Measurements from ENCODE around the gene HK1.
"Not testable (repeated sequence)": the region's sequence is repeated elsewhere in the genome, so short reads cannot be mapped to it uniquely, and the experiment has no call there.

HK1 gene

DNA sequence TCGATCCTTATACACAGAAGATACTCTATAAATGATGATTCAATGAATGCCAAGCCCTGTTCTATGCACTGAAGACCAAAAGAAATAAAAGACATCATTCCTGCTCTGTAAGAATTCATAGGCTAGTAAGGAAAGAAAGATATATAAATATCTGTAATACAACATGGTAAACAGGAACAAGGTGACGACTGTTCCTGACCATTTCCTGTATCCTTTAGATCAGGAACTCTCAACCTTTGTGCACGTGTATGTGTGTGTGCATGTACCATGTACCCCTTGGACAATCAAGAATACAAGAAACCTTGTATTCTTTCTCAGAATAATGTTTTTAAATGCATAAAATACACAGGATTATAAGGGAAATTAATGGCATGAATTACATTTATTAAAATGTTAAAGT, 7.3 kb upstream of the HK1 start:
- TF ChIP-seq, protein P1, sequence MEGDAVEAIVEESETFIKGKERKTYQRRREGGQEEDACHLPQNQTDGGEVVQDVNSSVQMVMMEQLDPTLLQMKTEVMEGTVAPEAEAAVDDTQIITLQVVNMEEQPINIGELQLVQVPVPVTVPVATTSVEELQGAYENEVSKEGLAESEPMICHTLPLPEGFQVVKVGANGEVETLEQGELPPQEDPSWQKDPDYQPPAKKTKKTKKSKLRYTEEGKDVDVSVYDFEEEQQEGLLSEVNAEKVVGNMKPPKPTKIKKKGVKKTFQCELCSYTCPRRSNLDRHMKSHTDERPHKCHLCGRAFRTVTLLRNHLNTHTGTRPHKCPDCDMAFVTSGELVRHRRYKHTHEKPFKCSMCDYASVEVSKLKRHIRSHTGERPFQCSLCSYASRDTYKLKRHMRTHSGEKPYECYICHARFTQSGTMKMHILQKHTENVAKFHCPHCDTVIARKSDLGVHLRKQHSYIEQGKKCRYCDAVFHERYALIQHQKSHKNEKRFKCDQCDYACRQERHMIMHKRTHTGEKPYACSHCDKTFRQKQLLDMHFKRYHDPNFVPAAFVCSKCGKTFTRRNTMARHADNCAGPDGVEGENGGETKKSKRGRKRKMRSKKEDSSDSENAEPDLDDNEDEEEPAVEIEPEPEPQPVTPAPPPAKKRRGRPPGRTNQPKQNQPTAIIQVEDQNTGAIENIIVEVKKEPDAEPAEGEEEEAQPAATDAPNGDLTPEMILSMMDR (conservative IDR thresholded peaks at IDR 0.05; ENCODE audit: low read depth, low read length): no peak
- no peak for DNase-seq (ENCODE audit: low read depth)

DNA sequence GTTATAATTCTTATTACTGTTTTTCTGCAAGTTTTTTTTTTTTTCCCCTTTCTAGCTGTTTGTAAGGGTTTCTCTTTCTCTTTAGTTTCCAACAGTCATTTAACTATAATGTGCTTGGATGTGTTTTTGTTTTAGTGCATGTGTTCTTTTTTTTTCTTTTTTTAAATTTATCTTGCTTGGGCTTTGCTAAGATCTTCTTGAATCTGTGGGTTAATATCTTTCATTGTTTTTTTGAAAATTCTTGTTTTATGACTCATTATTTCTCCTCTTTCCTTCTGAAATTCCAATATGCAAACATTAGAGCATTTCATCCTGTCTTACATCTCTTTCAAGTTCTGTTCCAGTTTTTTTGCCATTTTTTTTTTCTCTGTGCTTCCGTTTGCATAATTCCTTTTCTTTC, 5.7 kb upstream of the HK1 start:
- DNase-seq (ENCODE audit: low read depth): no peak

More for the DNA sequence above, 7.3 kb upstream of the HK1 start:
- no peak overlapping the region for H3K4me3 ChIP-seq (ENCODE audit: low read length)

DNA sequence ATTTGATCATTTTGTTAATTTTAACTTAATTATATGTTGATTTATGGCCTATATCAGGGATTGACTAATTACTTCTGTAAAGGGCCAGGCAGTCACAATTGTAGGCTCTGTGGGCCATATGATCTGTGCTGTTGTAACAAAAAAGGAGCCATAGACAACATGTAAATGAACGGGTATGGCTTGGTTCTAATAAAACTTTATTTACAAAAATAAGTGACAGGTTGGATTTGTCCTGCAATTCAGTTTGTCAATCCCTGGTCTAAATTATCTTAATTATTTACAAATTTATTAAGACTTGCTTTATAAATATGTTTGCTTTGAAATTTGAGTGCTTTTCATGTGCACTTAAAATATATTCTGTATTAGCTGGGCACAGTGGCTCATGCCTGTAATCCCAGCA, 2.9 kb upstream of the HK1 start:
- no peak overlapping the region for H3K4me3 ChIP-seq (ENCODE audit: low read length)
- TF ChIP-seq, protein P1 (conservative IDR thresholded peaks at IDR 0.05; ENCODE audit: low read depth, low read length): no peak
- no peak for DNase-seq (ENCODE audit: low read depth)

More for the DNA sequence above, 5.7 kb upstream of the HK1 start:
- TF ChIP-seq, protein P1 (conservative IDR thresholded peaks at IDR 0.05; ENCODE audit: low read depth, low read length): no peak
- H3K4me3 ChIP-seq (ENCODE audit: low read length): no peak overlapping the region

DNA sequence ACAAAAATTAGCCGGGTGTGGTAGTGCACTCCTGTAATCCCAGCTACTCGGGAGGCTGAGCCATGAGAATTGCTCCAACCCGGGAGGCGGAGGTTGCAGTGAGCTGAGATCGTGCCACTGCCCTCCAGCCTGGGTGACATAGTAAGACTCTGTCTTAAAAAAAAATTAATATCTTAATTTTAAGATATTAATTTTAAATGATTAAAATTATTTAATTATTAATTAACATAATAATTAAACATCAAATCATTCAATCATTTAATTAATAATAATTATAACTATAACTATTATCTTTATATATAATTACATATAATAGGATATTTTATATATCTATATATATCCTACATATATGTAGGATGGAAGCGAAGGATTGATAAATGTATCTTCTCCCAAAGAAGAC, 1.8 kb upstream of the HK1 start:
- TF ChIP-seq, protein P1 (conservative IDR thresholded peaks at IDR 0.05; ENCODE audit: low read depth, low read length): no peak
- no peak overlapping the region for H3K4me3 ChIP-seq (ENCODE audit: low read length)
- DNase-seq (ENCODE audit: low read depth): no peak

DNA sequence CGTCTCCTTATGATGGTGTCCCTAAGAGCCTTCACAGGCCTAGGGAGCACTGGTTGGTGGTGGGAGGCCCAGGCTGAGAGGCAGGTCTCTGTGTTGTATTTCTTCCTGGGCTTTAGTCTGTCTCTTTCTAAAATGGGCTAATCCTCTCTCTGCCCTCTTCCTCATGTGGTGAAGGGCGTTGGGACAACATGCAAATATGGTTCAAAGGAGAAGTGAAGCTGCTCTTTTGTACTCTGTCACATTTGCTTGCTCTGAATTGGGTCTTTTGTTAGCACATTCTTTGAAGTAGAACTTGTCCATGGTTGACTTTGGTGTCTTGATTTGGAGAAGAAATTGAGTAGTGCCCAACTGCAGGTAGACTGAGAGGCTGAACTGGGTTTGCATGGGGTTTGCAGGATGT, 814 bp downstream of the HK1 start:
- no peak for DNase-seq (ENCODE audit: low read depth)
- TF ChIP-seq, protein P1 (conservative IDR thresholded peaks at IDR 0.05; ENCODE audit: low read depth, low read length): no peak
- no peak overlapping the region for H3K4me3 ChIP-seq (ENCODE audit: low read length)

DNA sequence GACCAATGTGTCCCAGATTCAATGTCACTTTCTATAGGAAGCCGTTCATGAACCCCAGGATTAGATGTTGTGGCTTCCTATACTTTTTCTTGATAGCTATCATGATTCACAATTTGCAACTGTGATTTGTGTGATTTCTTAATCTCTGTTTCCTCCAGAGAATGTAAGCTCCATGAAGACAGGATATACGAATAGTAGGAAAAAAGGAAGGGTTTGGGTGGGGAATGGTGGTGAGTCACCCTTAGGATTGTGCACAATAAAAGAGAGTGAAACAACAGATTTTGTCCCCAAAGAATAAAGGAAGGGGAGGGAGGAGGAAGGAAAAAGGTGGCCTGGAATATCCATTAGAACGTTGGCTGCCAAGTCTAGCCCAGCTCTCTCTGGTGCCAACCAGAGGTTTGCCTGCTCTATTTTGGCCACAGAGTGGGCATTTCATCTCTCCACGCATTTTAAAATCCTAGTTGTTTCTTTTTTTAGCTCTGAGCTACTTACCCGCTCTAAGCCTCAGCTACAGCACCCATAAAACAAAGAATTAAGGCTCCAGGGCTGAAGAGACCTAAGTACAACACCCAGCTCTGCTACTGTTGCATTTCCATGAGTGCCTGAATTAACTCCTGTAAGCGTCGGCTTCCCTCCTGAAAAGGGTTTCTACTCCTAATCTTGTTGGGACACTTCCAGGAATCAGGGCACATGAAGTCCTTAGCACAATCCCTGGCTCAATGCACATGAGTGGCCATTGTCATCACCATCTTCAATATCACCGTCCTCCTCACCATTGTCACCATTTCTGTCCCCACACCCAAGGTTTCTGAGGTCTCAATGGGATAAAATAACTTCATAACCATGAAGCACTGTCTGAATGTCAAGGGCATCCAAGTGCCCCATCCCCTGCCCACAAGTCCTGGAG, 3.5 kb downstream of the HK1 start:
- H3K4me3 ChIP-seq (ENCODE audit: low read length): no peak overlapping the region
- DNase-seq (ENCODE audit: low read depth): no peak
- TF ChIP-seq, protein P1 (conservative IDR thresholded peaks at IDR 0.05; ENCODE audit: low read depth, low read length): no peak

DNA sequence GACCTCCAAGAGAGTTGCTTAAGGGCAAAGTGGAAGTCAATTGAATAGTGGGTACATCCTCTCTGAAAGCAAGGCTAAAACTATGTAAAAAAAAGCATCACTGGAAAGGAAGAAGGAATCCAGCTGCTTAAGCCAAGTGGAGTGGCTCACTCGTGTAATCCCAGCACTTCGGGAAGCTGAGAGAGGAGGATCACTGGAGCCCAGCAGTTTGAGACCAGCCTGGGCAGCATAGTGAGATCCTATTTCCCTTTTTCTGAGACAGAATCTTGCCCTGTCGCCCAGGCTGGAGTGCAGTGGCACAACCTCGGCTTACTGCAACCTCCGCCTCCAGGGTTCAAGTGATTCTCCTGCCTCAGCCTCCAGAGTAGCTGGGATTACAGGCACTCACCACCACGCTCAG, 6.1 kb downstream of the HK1 start:
- H3K4me3 ChIP-seq (ENCODE audit: low read length); DNase-seq (ENCODE audit: low read depth): not testable (repeated sequence)
